DMS153 treated with DMSO at 0.1 percent for 48 hours (cell line): ENCODE results near the gene LHFPL2.
"Not testable (repeated sequence)": the region's sequence is repeated elsewhere in the genome, so short reads cannot be mapped to it uniquely, and the experiment has no call there.

ENCODE experiments used
- DNase-seq: peaks from one replicate; lab custom pipeline; 2025; ENCODE audit not compliant: unreplicated experiment; lab: John Stamatoyannopoulos, UW

The LHFPL2 gene

DNA sequence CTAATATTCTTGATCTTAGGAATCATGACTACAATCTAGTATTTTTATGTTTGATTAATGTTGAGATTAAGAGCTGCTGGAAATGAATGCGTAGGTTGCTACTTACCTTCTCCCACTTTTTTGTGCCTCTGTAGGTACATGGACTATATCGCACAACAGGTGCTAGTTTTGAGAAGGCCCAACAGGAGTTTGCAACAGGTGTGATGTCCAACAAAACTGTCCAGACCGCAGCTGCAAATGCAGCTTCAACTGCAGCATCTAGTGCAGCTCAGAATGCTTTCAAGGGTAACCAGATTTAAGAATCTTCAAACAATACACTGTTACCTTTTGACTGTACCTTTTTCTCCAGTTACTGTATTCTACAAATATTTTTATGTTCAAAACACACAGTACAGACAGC lies 173.2 kb downstream of the LHFPL2 start:
- no peak for DNase-seq

DNA sequence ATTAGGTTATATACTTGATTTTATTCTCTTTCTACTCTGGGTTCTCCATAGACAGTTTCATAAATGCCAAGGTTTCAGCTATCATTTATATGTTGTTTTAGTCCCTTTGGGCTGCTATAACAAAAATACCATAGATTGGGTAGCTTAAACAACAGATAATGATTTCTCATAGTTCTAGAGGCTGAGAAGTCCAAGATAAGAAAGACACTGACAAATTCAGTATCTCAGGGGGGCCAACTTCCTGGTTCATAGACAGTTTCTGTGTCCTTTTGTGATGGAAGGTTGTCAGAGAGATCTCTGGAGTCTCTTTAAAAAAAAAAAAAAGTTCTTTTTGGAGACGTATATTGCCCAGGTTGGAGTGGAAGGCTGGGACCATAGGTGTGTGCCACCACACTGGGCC lies 174.8 kb downstream of the LHFPL2 start:
- DNase-seq: no peak

DNA sequence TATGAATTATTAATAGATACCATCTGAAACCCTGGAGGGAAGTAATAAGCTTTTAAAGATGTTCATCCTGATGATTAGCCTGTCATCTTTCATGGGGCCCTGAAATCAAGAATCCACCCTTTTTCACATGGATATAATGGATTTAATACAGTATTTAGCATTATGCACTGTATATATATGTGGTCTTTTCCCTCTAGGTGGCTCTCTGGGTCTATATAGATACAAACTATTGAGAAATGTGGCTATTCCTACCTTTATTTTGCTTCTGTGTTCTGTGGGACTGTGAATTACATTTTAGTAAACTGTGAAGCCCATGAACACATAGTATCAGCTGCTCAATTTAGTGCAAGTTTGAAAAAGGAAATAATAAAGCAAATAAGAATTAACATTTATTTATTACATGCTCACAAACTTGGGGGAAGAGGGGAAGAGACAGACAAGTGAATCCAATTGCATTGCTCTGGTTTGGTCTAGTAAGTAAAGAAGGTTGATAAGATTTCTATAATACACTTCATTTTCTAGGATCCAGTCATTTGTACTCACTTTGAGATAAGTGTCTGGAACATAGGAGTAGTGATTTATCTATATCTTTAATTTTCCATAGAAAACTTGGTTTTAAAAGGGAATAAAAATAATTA lies 176.0 kb downstream of the LHFPL2 start:
- DNase-seq: no peak

DNA sequence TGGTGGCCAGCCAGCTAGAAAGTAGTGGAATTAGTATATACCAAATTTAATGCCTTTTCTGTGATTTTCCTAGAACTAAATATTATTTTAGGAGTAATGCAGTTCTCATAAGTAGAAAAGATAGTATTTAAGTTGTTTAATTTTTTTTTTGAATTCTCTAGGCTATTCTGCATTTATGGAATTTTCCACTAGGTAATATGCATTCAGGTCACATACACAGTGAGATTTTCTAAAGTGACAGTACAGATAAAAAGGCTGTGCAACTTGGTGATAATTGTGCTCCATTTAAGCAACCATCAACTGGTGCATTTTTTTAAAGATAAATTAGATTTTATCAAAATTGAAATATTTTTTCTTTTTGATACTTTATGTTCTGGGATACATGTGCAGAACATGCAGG lies 176.7 kb downstream of the LHFPL2 start:
- no peak for DNase-seq

DNA sequence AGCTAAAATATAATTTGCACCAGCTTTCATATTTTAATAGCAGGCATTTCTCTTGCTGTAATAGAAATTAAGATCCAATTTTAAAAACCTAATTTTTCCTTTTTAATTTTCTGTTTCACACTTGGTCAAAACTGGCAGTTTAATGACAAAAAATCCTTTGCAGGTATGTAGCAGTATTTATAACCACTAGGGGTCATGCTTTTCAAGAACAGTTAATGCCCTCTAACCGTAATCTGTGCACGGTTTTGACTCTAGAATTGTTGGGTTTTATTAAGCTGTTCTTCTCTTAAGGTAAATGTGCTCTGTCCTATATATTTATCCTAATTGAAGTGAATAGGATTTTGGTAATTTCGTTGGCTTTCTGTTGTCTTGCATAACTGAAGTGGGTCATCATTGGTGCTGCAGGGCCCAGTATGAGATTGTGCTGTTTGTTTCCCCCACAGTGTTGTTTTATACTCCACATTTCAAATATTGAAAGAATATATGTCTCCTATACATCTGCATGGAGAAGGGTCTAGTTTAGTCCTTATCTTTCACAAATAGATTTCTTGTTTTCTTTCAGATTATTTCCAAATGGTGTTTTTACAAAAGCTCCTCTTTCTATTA lies 180.7 kb downstream of the LHFPL2 start:
- no peak for DNase-seq

DNA sequence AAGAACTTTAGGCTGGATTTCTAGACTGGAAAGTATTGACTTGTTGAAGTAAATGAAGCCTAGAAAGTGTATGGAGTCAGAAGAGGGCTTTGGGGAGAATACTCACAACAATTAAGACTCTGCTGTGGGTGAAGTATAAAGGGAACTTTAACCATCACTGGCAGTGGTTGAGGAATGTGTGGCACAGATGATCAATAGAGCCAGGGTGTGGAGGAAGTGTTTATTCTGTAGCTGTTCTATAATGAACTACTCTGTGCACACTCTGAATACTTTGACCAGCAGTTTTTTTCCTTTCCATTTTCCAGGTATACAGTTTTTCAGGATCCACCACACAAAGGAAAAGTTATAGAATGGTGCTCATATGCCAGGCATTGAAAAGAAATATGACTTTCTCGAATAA lies 181.4 kb downstream of the LHFPL2 start:
- DNase-seq: no peak

DNA sequence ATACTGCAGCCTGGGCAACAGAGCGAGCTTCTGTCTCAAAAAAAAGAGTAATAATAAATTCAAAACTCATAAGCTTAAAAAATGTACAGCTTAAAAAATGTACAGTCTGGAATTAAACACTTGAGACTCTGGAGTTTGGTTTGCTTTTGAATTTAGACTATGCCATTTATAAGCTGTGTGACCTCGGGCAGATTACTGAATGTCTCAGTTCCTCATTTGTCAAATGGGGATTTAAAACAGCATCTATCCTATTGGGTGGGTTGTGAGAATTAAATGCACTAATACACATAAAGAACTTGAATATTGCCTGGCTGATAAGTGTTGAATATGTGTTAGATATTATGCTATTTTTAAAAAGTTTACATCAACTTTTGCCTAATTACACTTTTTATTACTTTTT lies 189.7 kb downstream of the LHFPL2 start:
- no peak for DNase-seq

DNA sequence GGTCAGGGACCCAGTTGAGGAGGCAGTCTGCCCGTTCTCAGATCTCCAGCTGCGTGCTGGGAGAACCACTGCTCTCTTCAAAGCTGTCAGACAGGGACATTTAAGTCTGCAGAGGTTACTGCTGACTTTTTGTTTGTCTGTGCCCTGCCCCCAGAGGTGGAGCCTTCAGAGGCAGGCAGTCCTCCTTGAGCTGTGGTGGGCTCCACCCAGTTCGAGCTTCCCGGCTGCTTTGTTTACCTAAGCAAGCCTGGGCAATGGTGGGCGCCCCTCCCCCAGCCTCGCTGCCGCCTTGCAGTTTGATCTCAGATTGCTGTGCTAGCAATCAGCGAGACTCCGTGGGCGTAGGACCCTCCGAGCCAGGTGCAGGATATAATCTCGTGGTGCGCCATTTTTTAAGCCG lies 191.1 kb downstream of the LHFPL2 start:
- DNase-seq: not testable (repeated sequence)

DNA sequence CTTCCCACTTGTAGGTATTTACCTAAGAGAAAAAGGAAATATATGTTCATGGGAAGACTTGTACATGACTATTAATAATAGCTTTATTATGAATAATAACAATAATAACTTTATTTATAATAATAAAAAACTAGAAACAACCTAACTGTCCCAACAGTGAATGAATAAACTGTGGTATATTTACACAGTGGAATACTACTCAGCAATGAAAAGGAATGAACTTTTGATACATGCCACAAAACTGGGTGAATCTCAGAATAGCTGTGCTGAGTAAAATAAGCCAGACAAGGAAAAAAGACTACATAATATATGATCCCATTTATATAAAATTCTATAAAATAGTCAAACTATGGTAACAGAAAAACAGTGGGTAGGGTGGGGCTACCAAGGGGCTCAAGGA lies 199.5 kb downstream of the LHFPL2 start:
- DNase-seq: no peak

DNA sequence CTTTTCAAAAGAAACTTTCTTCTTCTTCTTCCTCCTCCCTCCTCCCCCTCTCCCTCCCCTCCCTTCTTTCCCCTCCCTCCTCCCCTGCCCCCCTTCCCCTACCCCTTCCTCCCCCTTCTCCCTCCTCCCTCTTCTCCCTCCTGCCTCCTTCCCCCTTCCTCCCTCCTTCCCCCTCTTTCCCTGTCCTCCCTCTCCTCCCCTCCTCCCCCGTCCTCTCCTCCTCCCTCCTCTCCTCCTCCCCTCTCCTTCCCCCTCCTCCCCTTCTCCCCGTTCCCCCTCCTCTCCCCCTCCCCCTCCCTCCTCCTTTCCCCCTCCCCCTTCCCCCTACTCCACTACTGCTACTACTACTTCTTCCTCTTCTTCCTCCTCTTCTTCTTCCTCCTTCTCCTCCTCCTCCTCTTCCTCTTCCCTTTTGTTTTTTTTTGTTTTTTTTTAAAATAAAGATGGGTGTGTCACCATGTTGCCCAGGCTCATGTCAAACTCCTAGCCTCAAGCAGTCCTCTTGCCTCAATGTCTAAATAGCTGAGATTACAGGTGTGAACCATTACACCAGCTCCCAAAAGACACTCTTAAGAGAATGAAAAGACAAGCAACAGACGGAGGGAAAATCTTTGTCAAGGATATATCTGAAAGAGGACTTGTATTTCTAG lies 200.7 kb downstream of the LHFPL2 start:
- DNase-seq: no peak
